Testis (tissue), 3 donors: ENCODE data around the gene SLC12A6. TPM values are rescaled to one million over a fixed set of nuclear protein-coding genes. Genes with fewer than 3 reads are reported as not detected.

Experiments used
- DNase-seq: peaks from one replicate; pipeline ENCODE4 v3.0.0-alpha.2; 2019
- H3K27ac ChIP-seq, 2 donors: fragments of 200-600 bp; sonication (generic); one replicate each; pipeline ENCODE4 v1.5.1; 2019
- H3K27me3 ChIP-seq: fragments of 200-600 bp; sonication (generic); one replicate; pipeline ENCODE4 v1.5.1; 2019
- H3K36me3 ChIP-seq: fragments of 200-600 bp; sonication (generic); one replicate; pipeline ENCODE4 v1.5.1; 2017; ENCODE audit warnings: low read depth; ENCODE audit errors: missing control alignments
- H3K4me1 ChIP-seq: fragments of 200-600 bp; sonication (generic); one replicate; pipeline ENCODE4 v1.5.1; 2019
- H3K4me3 ChIP-seq, 2 donors: fragments of 200-600 bp; sonication (generic); one replicate each; pipeline ENCODE4 v1.5.1; 2017 to 2019
- H3K9me3 ChIP-seq: fragments of 200-600 bp; sonication (generic); one replicate; pipeline ENCODE4 v1.5.1; 2017
- CTCF ChIP-seq, 3 experiments: fragments of 450-650 bp in 2 of 3; fragments of 200-600 bp in 1 of 3; sonication (generic) in 1 of 3; IDR thresholded peaks; one replicate each; pipeline ENCODE4 v1.5.1; 2016 to 2019; ENCODE audit warnings: antibody characterized with exemption in 3 of 3, mild to moderate bottlenecking in 2 of 3, moderate library complexity in 1 of 3
- POLR2A ChIP-seq: fragments of 450-650 bp; IDR thresholded peaks from one replicate; pipeline ENCODE4 v1.6.1; 2017; ENCODE audit warnings: antibody characterized with exemption, mild to moderate bottlenecking, moderate library complexity
- WGBS, 2 donors: methylation state at CpG; one replicate each; pipeline ENCODE4 v1.1.5; 2018; 5-methylcytosine and 5-hydroxymethylcytosine counted together
- intact Hi-C: fragments of 100-400 bp; cut with DNase I; formaldehyde crosslinking; loops from one replicate; pipeline ENCODE4 v1.15.1; 2023; ENCODE audit warnings: low total_unique reads
- polyA plus RNA-seq: library from polyadenylated mRNA; stranded (reverse); fragments of 350-450 nt; fragmentation: Illumina TruSeq; extraction: RNeasy Lipid Tissue Mini Kit (QIAGEN cat#74804); gene quantifications from one replicate; pipeline ENCODE4 v1.2.3, GENCODE V29; 2014; ENCODE audit warnings: low read depth, low replicate concordance; ENCODE audit not compliant: insufficient read depth
- total RNA-seq, 2 donors: library from RNA; depleted of rRNA; stranded (reverse); fragments of >200 nt; gene quantifications; one replicate each; pipeline ENCODE4 v1.2.3, GENCODE V29; 2016

SLC12A6 gene
- total and polyA plus RNA-seq, 3 donors from 2014 or later, result 72.8 to 106 (median 77.2) TPM

- Histone ChIP-seq H3K4me1 (peaks cover 9% of the 10 kb centered on the region), H3K9me3 (no peaks in the 10 kb centered on the region), H3K27ac (no peak overlapping the region), H3K4me3 (no peak overlapping the region), H3K27me3 (no peaks in the 10 kb centered on the region), H3K36me3 (no peaks in the 10 kb centered on the region)
- DNase-seq, result no peak
- intact Hi-C loops, result loop anchor here (10.0 kb wide), 1 partner anchor 137 kb away; the partner anchor contains the start of gene EMC4
- TF ChIP-seq POLR2A (no peak), CTCF (IDR thresholded peaks at IDR 0.05) (no peak)
- 76 to 83% methylated on average over 10 of the region's 10 CpGs for WGBS, 2 donors
Observed at GRCh38 chr15:34362047-34362773, 24.6 kb upstream of the SLC12A6 start.

GRCh38 chr15:34361278-34361677, 23.7 kb upstream of the SLC12A6 start:
- H3K4me1 ChIP-seq, result peaks cover 5% of the 10 kb centered on the region
- no peaks in the 10 kb centered on the region for H3K36me3 ChIP-seq
- no peaks in the 10 kb centered on the region for H3K9me3 ChIP-seq
- DNase-seq, result no peak
- H3K27ac ChIP-seq, result no peak overlapping the region
- intact Hi-C loops, result loop anchor here (10.0 kb wide), 1 partner anchor 136 kb away; the partner anchor contains the start of gene EMC4
- no peak overlapping the region for H3K4me3 ChIP-seq
- H3K27me3 ChIP-seq, result no peaks in the 10 kb centered on the region
- 90% methylated on average over 7 of the region's 7 CpGs for WGBS, 2 donors
- TF ChIP-seq POLR2A (no peak), CTCF (IDR thresholded peaks at IDR 0.05) (no peak)

GRCh38 chr15:34360298-34360697, 22.7 kb upstream of the SLC12A6 start:
- H3K36me3 ChIP-seq, result no peaks in the 10 kb centered on the region
- no peaks in the 10 kb centered on the region for H3K27me3 ChIP-seq
- H3K4me1 ChIP-seq, result no peaks in the 10 kb centered on the region
- intact Hi-C loops, result loop anchor here (10.0 kb wide), 1 partner anchor 135 kb away; the partner anchor contains the start of gene EMC4
- no peak overlapping the region for H3K4me3 ChIP-seq
- TF ChIP-seq CTCF (IDR thresholded peaks at IDR 0.05), result no peak
- no peak for TF ChIP-seq POLR2A
- no peak for DNase-seq
- no peak overlapping the region for H3K27ac ChIP-seq
- WGBS, 2 donors, result 100% methylated on average over 1 of the region's 1 CpG
- H3K9me3 ChIP-seq, result no peaks in the 10 kb centered on the region

GRCh38 chr15:34359416-34359815, 21.8 kb upstream of the SLC12A6 start:
- Histone ChIP-seq H3K27ac (no peak overlapping the region), H3K4me3 (no peak overlapping the region), H3K9me3 (no peaks in the 10 kb centered on the region), H3K36me3 (no peaks in the 10 kb centered on the region), H3K4me1 (no peaks in the 10 kb centered on the region), H3K27me3 (no peaks in the 10 kb centered on the region)
- 93 to 96% methylated on average over 3 of the region's 3 CpGs for WGBS, 2 donors
- intact Hi-C loops, result no loop called here
- TF ChIP-seq CTCF (IDR thresholded peaks at IDR 0.05), result no peak
- TF ChIP-seq POLR2A, result no peak
- no peak for DNase-seq

GRCh38 chr15:34358948-34359347, 21.4 kb upstream of the SLC12A6 start:
- no peaks in the 10 kb centered on the region for H3K27me3 ChIP-seq

More at GRCh38 chr15:34358948-34359347, 21.4 kb upstream of the SLC12A6 start:
- 93 to 94% methylated on average over 4 of the region's 4 CpGs for WGBS, 2 donors
- H3K4me3 ChIP-seq, result no peak overlapping the region
- no peaks in the 10 kb centered on the region for H3K9me3 ChIP-seq
- TF ChIP-seq POLR2A (no peak), CTCF (IDR thresholded peaks at IDR 0.05) (no peak)
- H3K4me1 ChIP-seq, result no peaks in the 10 kb centered on the region
- no peak overlapping the region for H3K27ac ChIP-seq
- intact Hi-C loops, result no loop called here
- no peak for DNase-seq
- no peaks in the 10 kb centered on the region for H3K36me3 ChIP-seq
